ENCODE measurements around the gene MACROD2. TPM values are rescaled to one million over a fixed set of nuclear protein-coding genes. Genes with fewer than 3 reads are reported as not detected.

MACROD2 gene
- total RNA-seq, 1 donor from 2014 or later: 0.23 TPM

DNA sequence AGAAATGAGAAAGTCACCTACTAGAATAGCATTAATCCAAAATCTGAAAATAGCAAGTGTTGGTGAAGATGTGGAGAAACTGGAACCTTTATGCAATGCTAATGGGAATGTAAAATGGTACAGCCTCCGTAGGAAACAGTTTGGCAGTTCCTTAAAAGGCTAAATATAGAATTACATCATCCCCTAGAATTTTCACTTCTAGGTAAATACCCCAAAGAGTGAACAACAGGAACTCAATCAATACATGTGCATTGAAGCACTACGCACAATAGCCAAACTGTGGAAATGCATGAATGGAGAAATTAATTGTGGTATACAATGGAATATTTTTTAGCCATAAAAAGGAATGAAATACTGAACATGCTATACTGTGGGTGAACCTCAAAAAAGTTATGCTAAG, 1324.1 kb downstream of the MACROD2 start:
- no peak for DNase-seq (ENCODE audit: low read depth)
- H3K4me3 ChIP-seq (ENCODE audit: low read depth, low read length): no peak overlapping the region
- TF ChIP-seq, protein P1, sequence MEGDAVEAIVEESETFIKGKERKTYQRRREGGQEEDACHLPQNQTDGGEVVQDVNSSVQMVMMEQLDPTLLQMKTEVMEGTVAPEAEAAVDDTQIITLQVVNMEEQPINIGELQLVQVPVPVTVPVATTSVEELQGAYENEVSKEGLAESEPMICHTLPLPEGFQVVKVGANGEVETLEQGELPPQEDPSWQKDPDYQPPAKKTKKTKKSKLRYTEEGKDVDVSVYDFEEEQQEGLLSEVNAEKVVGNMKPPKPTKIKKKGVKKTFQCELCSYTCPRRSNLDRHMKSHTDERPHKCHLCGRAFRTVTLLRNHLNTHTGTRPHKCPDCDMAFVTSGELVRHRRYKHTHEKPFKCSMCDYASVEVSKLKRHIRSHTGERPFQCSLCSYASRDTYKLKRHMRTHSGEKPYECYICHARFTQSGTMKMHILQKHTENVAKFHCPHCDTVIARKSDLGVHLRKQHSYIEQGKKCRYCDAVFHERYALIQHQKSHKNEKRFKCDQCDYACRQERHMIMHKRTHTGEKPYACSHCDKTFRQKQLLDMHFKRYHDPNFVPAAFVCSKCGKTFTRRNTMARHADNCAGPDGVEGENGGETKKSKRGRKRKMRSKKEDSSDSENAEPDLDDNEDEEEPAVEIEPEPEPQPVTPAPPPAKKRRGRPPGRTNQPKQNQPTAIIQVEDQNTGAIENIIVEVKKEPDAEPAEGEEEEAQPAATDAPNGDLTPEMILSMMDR (conservative IDR thresholded peaks at IDR 0.05; ENCODE audit: low read depth, low read length): no peak

DNA sequence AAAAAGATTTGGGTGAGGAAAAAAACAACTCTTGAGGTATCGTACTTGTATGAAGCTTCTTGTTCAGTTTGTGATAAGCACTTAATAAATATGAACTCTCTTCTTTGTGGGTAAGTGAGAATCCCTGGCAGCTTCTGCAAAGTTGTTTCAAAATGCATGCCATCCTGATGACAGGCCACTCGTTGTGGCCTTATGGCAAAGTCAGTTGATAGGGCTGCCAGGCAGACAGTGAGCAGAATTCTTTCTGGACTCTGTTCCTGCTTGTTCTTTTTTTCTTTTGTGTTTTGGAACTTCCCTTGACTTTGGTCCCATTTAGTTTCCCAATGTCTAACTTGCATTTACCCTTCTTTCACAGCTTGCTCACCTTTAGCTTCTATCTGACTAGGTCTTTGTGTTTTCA, 1325.6 kb downstream of the MACROD2 start:
- TF ChIP-seq, protein P1 (conservative IDR thresholded peaks at IDR 0.05; ENCODE audit: low read depth, low read length): no peak
- DNase-seq (ENCODE audit: low read depth): no peak
- no peak overlapping the region for H3K4me3 ChIP-seq (ENCODE audit: low read depth, low read length)

DNA sequence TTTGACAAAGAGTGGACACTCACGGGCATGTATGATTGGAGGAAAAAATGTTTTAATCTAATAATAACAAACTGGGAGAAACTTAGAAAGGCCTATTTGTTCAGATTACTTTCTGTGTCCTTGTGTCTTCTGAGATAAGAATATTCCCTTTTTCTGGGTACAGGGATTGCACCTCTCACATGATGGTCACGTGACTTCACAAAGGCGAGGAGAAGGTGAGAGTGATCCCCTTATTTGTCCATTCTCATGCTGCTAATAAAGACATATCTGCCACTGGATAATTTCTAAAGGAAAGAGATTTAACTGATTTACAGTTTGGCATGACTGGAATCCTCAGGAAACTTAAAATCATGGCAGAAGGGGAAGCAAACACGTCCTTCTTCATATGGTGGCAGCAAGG, 1331.8 kb downstream of the MACROD2 start:
- no peak overlapping the region for H3K4me3 ChIP-seq (ENCODE audit: low read depth, low read length)
- TF ChIP-seq, protein P1 (conservative IDR thresholded peaks at IDR 0.05; ENCODE audit: low read depth, low read length): no peak
- DNase-seq (ENCODE audit: low read depth): no peak

DNA sequence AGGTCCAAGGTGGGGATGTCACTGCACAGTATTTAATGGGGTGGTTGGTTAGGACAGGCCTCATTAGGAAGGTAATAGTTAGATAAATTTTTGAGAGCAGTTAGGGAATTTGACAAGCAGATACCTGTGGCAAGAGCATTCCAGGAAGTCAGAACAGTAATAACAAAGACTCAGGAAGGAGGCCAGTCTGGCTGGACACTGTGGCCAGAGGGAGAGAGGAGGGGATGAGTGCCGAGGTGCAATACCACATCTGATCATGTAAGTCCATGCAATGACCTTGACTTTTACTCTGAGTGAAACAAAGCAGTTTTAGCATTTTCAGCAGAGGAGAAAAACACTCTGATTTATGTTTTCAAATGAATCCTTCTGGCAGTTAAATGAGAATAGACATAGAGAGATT, 1332.8 kb downstream of the MACROD2 start:
- DNase-seq (ENCODE audit: low read depth): no peak
- H3K4me3 ChIP-seq (ENCODE audit: low read depth, low read length): no peak overlapping the region
- TF ChIP-seq, protein P1 (conservative IDR thresholded peaks at IDR 0.05; ENCODE audit: low read depth, low read length): no peak

DNA sequence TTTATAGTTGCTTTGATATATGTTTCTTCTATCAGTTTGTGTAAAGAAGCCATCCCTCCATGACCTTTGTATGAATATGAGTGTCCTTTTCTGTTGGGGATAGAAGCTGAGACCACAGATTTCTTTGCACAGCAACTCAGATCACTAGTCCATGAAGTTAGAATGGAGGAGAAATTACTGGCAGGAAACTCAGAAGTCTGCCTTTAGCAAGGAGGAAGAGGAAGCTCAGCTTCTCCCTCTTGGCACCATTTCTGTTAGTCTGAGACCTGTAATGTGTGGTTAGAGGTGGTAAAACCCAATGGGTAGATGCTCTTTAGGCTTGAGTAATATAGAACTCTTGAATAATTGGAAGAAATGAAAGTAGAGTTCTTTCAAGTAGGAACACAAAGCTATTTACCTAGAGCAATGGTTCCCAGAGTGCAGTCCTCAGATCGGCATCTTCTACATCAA, 1337.4 kb downstream of the MACROD2 start:
- TF ChIP-seq, protein P1 (conservative IDR thresholded peaks at IDR 0.05; ENCODE audit: low read depth, low read length): no peak
- no peak overlapping the region for H3K4me3 ChIP-seq (ENCODE audit: low read depth, low read length)
- no peak for DNase-seq (ENCODE audit: low read depth)

DNA sequence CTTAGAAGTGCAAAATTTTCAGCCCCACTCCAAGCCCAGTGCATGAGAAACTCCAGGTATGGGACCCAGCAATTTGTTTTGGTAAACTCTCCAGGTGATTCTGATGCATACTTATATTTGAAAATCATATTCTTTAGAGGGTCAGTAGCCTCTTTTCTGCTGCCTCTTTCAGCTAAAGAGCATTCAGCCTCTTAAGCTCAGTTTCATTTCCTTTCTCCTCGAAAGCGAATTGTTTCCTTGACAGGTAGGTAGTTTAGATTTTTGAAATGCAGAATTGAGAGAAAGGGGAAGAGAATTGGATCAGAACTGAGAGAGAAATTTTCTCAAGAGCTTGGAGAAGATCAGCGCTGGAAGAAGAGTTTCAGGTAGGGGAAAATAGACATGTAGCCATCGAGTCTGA, 1337.9 kb downstream of the MACROD2 start:
- TF ChIP-seq, protein P1 (conservative IDR thresholded peaks at IDR 0.05; ENCODE audit: low read depth, low read length): no peak
- no peak for DNase-seq (ENCODE audit: low read depth)
- H3K4me3 ChIP-seq (ENCODE audit: low read depth, low read length): no peak overlapping the region

DNA sequence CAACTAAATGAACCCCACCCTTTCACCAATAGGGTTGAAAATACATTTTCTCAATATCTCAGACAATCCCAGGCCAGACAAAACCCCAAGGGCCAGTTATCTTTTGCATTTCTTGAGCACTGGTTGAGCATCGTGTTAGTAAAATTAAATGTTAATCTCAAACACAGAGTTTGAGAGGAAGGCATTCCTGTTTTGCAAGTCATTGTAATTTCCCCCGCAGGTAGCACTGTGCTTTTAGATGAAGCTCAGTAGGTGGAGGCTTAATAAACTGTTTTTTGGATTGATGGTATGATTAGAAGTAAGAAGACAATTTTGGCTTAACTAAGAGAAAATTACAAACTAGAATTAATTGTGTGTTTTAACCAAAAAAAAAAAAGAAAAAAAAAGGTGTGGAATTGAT, 1340.7 kb downstream of the MACROD2 start:
- H3K4me3 ChIP-seq (ENCODE audit: low read depth, low read length): no peak overlapping the region
- TF ChIP-seq, protein P1 (conservative IDR thresholded peaks at IDR 0.05; ENCODE audit: low read depth, low read length): no peak
- no peak for DNase-seq (ENCODE audit: low read depth)

Measured in epithelial cell of proximal tubule (primary cell).